IMR-90 (cell line): ENCODE results near the gene HJURP.

Experiments
- FOS ChIP-seq: fragments of 150-350 bp; IDR thresholded peaks from 2 replicates; pipeline ENCODE4 v1.6.1; 2016; ENCODE audit warnings: low read depth, low read length
- MAFK ChIP-seq: IDR thresholded peaks from 2 replicates; pipeline ENCODE4 v1.6.1; 2012; ENCODE audit warnings: low read depth, low read length, improper control_type of control experiment
- POLR2A ChIP-seq: IDR thresholded peaks from 2 replicates; pipeline ENCODE4 v1.6.1; 2012; ENCODE audit warnings: mild to moderate bottlenecking, low read depth, low read length
- RCOR1 ChIP-seq: IDR thresholded peaks from 2 replicates; pipeline ENCODE4 v1.6.1; 2012; ENCODE audit warnings: mild to moderate bottlenecking, low read length, improper control_type of control experiment; ENCODE audit not compliant: insufficient replicate concordance
- SMC3 ChIP-seq: fragments of 150-350 bp; IDR thresholded peaks from 2 replicates; pipeline ENCODE4 v1.6.1; 2016; ENCODE audit warnings: low read depth, mild to moderate bottlenecking, antibody characterized with exemption, low read length, moderate library complexity
- TF ChIP-seq, protein P1 (sequence below): conservative IDR thresholded peaks from 2 replicates; pipeline ENCODE4 v1.5.1; 2012; ENCODE audit warnings: mild to moderate bottlenecking, low read depth, low read length, improper control_type of control experiment
- TF ChIP-seq, protein P2 (sequence below): fragments of 150-350 bp; IDR thresholded peaks from 2 replicates; pipeline ENCODE4 v1.6.1; 2017; ENCODE audit warnings: mild to moderate bottlenecking, antibody characterized with exemption, low read length, low read depth

DNA sequence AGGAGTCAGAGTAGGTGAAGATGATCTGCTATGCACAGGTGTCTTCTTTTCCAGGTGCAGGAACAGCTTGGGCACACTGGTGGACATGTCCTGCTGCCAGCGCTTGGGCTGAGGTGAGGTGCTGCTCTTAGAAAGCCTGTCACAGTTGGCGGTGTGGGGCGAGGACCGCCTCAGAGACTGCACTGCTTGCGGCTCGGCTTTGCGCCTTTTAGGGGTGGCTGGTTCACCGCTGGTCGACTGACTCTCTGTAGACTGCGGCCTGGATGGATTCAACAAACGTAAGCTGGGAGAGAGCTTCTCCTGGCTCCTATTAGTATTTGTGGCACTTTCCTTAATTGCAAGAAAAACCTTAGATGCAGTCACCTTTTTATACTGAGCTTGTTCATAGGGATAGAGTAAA is 12.1 kb upstream of the HJURP start:
- TF ChIP-seq, protein P1, sequence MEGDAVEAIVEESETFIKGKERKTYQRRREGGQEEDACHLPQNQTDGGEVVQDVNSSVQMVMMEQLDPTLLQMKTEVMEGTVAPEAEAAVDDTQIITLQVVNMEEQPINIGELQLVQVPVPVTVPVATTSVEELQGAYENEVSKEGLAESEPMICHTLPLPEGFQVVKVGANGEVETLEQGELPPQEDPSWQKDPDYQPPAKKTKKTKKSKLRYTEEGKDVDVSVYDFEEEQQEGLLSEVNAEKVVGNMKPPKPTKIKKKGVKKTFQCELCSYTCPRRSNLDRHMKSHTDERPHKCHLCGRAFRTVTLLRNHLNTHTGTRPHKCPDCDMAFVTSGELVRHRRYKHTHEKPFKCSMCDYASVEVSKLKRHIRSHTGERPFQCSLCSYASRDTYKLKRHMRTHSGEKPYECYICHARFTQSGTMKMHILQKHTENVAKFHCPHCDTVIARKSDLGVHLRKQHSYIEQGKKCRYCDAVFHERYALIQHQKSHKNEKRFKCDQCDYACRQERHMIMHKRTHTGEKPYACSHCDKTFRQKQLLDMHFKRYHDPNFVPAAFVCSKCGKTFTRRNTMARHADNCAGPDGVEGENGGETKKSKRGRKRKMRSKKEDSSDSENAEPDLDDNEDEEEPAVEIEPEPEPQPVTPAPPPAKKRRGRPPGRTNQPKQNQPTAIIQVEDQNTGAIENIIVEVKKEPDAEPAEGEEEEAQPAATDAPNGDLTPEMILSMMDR, result no peak
- TF ChIP-seq SMC3, result no peak
- no peak for TF ChIP-seq MAFK
- no peak for TF ChIP-seq POLR2A
- TF ChIP-seq, protein P2, sequence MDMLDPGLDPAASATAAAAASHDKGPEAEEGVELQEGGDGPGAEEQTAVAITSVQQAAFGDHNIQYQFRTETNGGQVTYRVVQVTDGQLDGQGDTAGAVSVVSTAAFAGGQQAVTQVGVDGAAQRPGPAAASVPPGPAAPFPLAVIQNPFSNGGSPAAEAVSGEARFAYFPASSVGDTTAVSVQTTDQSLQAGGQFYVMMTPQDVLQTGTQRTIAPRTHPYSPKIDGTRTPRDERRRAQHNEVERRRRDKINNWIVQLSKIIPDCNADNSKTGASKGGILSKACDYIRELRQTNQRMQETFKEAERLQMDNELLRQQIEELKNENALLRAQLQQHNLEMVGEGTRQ, result no peak
- no peak for TF ChIP-seq FOS
- TF ChIP-seq RCOR1, result no peak
